ENCODE results near the gene TMEM37. TPM values are rescaled to one million over a fixed set of nuclear protein-coding genes. Genes with fewer than 3 reads are reported as not detected.

The TMEM37 gene
- total and polyA plus RNA-seq, 9 of the 15 experiments (the other 6 are each of a cell fraction or from before 2014, with no cell fraction given) = 0.03 to 0.64 (median 0.31) TPM; not detected in 1

GRCh38 chr2:119465687-119466086 lies 34.0 kb downstream of the TMEM37 start:
- peaks cover 9 to 35% of the 10 kb centered on the region in 2 experiments for H3K27me3 ChIP-seq (ENCODE audit: control insufficient read depth in 2 of 2, insufficient read depth in 2 of 2, low read length in 2 of 2)
- no peak for ATAC-seq
- WGBS (ENCODE audit: insufficient coverage, low coverage, missing lambda C conversion rate) = 13% methylated on average over 11 of the region's 11 CpGs
- intact Hi-C loops (cut with micrococcal nuclease) = no loop called here
- H4K20me1 ChIP-seq (replicated peaks; ENCODE audit: control insufficient read depth, insufficient read depth, low read length) = peaks cover 3% of the 10 kb centered on the region; the same call in 1 of the 2 replicates
- no peak overlapping the region for H3K9ac ChIP-seq (ENCODE audit: insufficient read depth in 1 of 2, low read depth in 2 of 2, low read length in 2 of 2)
- no peaks in the 10 kb centered on the region for H3K4me1 ChIP-seq (replicated peaks in 1 of 2; ENCODE audit: control insufficient read depth in 2 of 2, insufficient read depth in 2 of 2, low read length in 2 of 2)
- POLR2A ChIA-PET = interaction anchor here (0.7 kb wide), 1 partner anchor 10 kb away, joined by 5 read pairs; no protein-coding TSS in a partner anchor
- H3K9me1 ChIP-seq (ENCODE audit: control insufficient read depth, insufficient read depth, low read length) = no peaks in the 10 kb centered on the region
- H3K9me3 ChIP-seq (replicated peaks; ENCODE audit: control insufficient read depth, insufficient read depth, low read depth, low read length) = no peaks in the 10 kb centered on the region
- H3K79me2 ChIP-seq (ENCODE audit: control insufficient read depth, insufficient read depth, low read length) = no peaks in the 10 kb centered on the region
- H3K4me2 ChIP-seq (ENCODE audit: insufficient read depth, low read length) = no peak overlapping the region
- DNase-seq (ENCODE audit: extremely low read depth in 1 of 4, low spot score in 3 of 4) = no peak
- 0 out of 2 replicates have a peak overlapping the region, but pooled peaks have one; percentile 16 for H2AFZ ChIP-seq (ENCODE audit: low read depth, low read length)
- in situ Hi-C loops (cut with MboI) = loop anchor here (5.0 kb wide), 1 partner anchor 53 kb away; no protein-coding TSS in a partner anchor
- BruUV-seq (replicated peaks) = no TSS peak
- H3K27ac ChIP-seq (ENCODE audit: extremely low read depth, low read depth, low read length) = no peak overlapping the region
- H3K36me3 ChIP-seq (ENCODE audit: control insufficient read depth, insufficient read depth, low read length) = no peaks in the 10 kb centered on the region
- no peak overlapping the region for H3K4me3 ChIP-seq
- TF ChIP-seq BHLHE40 (IDR thresholded peaks at IDR 0.05; ENCODE audit: low read length) (no peak), CBX1 (IDR thresholded peaks at IDR 0.05; ENCODE audit: low read depth) (no peak), MTA3 (IDR thresholded peaks at IDR 0.05; ENCODE audit: borderline replicate concordance) (no peak), ZNF445 (CRISPR knock-in tag; IDR thresholded peaks at IDR 0.05; ENCODE audit: low read depth) (no peak), MCM5 (IDR thresholded peaks at IDR 0.05; ENCODE audit: low read depth) (no peak), ZNF583 (CRISPR knock-in tag; IDR thresholded peaks at IDR 0.05) (no peak), ARID1B (IDR thresholded peaks at IDR 0.05) (no peak), THAP7 (CRISPR knock-in tag; IDR thresholded peaks at IDR 0.05) (no peak), SMAD3 (CRISPR knock-in tag; conservative IDR thresholded peaks at IDR 0.05) (no peak)
- no peak for FAIRE-seq
- CTCF ChIA-PET (ENCODE audit: low intra/inter-chr PET ratio) = no interaction called here

Measured in K562 (cell line).